Lower leg skin (tissue), 4 donors: ENCODE data around the gene ABCC5. TPM values are rescaled to one million over a fixed set of nuclear protein-coding genes. Genes with fewer than 3 reads are reported as not detected.

Experiments used
- DNase-seq, 2 donors: peaks; one replicate each; pipeline ENCODE4 v3.0.0-alpha.2; 2019; ENCODE audit warnings: low spot score in 2 of 2
- H3K4me3 ChIP-seq: fragments of 200-600 bp; sonication (generic); 2 replicates; pipeline ENCODE4 v1.5.1; 2017; ENCODE audit warnings: mild to moderate bottlenecking, low read depth; ENCODE audit not compliant: poor library complexity, severe bottlenecking
- POLR2A ChIP-seq, 2 donors: fragments of 450-650 bp; IDR thresholded peaks; one replicate each; pipeline ENCODE4 v1.6.1; 2016 to 2017; ENCODE audit warnings: antibody characterized with exemption in 2 of 2, mild to moderate bottlenecking in 1 of 2, moderate library complexity in 1 of 2
- WGBS, 2 donors: methylation state at CpG; one replicate each; pipeline ENCODE4 v1.1.5; 2018; 5-methylcytosine and 5-hydroxymethylcytosine counted together
- intact Hi-C: fragments of 100-400 bp; cut with DNase I; formaldehyde crosslinking; loops from one replicate; pipeline ENCODE4 v1.15.0; 2023; ENCODE audit warnings: low total_unique reads
- total RNA-seq, 4 donors: library from RNA; depleted of rRNA; stranded (reverse); fragments of >200 nt; gene quantifications; one replicate each; pipeline ENCODE4 v1.1.0, GENCODE V29; 2016
- TF ChIP-seq, protein P1 (sequence below), 3 donors: fragments of 450-650 bp; IDR thresholded peaks; one replicate each; pipeline ENCODE4 v1.5.1; 2016; ENCODE audit warnings: antibody characterized with exemption in 3 of 3, mild to moderate bottlenecking in 3 of 3, moderate library complexity in 2 of 3

ABCC5 gene
- total RNA-seq, 4 donors from 2014 or later, result 8.9 to 14.3 (median 11.9) TPM

DNA sequence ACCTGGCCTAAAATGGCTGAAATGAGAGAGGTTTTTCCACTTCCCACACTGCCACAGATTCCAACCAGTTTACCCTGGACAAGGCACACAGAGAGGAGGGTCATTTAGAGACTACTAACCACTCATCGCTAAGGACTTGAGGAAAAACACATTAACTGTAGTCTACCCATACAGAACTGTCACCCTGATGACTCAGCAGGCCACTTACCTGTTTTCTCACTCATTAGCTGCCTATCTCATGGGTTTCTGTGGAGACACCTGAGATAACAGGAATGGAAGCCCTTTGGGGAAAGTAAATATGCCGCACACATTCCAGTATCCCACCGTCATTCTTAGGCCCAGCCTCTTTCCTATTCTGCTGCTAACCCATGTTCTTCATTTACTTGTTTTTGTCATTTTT, 50.0 kb downstream of the ABCC5 start:
- TF ChIP-seq, protein P1, sequence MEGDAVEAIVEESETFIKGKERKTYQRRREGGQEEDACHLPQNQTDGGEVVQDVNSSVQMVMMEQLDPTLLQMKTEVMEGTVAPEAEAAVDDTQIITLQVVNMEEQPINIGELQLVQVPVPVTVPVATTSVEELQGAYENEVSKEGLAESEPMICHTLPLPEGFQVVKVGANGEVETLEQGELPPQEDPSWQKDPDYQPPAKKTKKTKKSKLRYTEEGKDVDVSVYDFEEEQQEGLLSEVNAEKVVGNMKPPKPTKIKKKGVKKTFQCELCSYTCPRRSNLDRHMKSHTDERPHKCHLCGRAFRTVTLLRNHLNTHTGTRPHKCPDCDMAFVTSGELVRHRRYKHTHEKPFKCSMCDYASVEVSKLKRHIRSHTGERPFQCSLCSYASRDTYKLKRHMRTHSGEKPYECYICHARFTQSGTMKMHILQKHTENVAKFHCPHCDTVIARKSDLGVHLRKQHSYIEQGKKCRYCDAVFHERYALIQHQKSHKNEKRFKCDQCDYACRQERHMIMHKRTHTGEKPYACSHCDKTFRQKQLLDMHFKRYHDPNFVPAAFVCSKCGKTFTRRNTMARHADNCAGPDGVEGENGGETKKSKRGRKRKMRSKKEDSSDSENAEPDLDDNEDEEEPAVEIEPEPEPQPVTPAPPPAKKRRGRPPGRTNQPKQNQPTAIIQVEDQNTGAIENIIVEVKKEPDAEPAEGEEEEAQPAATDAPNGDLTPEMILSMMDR (IDR thresholded peaks at IDR 0.05), result no peak
- TF ChIP-seq POLR2A (IDR thresholded peaks at IDR 0.05), result no peak
- DNase-seq, result no peak
- intact Hi-C loops, result no loop called here
- 94 to 100% methylated on average over 3 of the region's 3 CpGs for WGBS, 2 donors
- H3K4me3 ChIP-seq, result no peak overlapping the region

DNA sequence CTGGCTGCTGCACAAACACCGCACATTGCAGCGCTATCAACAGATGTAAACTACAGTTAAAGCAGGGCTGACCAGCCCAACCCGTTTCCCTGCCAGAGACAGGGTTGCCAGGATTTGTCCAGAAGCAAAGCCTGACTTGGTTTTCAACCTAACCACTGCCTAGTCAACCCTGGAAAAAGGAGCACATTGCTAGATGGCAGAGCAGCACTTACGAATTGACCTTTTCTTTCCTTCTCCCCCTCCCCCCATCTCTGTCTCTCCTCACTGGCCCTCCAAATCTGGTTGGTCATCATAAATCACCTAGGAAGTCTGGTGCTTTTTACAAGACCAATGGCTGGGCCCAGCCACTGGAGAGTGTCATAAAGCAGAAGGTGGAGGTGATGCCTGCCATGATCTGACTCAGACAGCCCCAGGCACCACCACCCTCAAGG, 51.3 kb downstream of the ABCC5 start:
- WGBS, 2 donors, result 83 to 87% methylated on average over 4 of the region's 4 CpGs
- intact Hi-C loops, result no loop called here
- TF ChIP-seq, protein P1 (IDR thresholded peaks at IDR 0.05), result no peak
- no peak for TF ChIP-seq POLR2A (IDR thresholded peaks at IDR 0.05)
- no peak overlapping the region for H3K4me3 ChIP-seq
- no peak for DNase-seq

DNA sequence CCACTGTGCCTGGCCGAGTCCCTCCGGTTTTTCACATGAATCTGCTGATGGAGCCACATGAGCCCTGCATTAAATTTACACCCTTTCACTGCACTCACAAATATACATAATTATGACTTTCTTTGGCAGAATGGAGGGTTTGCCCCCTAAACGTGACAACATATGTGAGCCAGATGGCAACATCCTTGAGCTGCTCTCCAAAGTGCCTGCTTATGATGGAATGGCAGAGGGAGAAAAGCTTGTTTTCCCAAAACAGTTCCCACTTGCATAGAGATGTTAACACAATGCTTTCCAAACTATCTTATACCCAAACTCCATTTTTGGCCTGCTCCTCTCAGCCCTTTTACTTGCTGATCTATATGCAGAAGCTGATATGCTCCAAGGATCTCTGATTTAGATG, 54.9 kb downstream of the ABCC5 start:
- TF ChIP-seq, protein P1 (IDR thresholded peaks at IDR 0.05), result no peak
- no peak for TF ChIP-seq POLR2A (IDR thresholded peaks at IDR 0.05)
- H3K4me3 ChIP-seq, result no peak overlapping the region
- no peak for DNase-seq
- intact Hi-C loops, result no loop called here
- 84 to 85% methylated on average over 3 of the region's 3 CpGs for WGBS, 2 donors

DNA sequence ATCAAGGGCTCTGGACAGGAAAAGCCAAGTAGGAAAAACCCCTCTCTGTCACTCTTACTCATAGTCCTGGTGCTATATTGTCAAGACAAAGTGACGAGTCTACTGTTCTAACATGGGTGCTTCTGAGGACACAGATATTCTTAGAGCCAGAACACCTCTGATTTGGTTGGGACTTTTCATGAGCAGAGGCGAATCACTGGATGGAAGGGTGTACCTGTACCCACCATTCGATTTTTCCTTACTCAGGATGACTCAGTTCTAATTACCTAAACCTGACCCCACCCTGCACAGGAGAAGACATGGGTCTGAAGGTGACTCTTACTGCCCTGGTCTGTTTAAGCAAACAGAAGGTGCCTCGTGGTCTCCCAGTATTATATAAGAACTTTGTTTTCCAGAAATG, 58.5 kb downstream of the ABCC5 start:
- no peak for DNase-seq
- WGBS, 2 donors, result 60 to 63% methylated on average over 4 of the region's 4 CpGs
- TF ChIP-seq, protein P1 (IDR thresholded peaks at IDR 0.05), result no peak
- TF ChIP-seq POLR2A (IDR thresholded peaks at IDR 0.05), result no peak
- H3K4me3 ChIP-seq, result no peak overlapping the region
- intact Hi-C loops, result no loop called here

DNA sequence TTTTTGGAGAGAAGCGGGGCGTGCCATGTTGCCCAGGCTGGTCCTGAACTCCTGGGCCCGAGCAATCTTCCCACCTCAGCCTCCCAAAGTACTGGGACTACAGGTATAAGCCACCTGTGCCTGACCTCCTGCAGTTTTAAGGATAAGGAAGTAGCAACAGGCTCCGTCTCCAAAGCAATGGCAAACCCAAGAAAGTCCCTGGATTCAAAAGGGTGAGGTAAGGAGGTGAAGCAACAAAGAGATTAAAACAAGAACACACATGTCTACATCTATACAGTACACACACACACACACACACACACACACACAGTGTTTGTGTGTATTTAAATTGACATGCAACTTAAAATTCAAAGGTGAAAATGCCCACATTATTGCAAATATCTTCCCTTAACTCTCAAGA, 58.9 kb downstream of the ABCC5 start:
- 71 to 82% methylated on average over 4 of the region's 4 CpGs for WGBS, 2 donors
- no peak overlapping the region for H3K4me3 ChIP-seq
- TF ChIP-seq POLR2A (IDR thresholded peaks at IDR 0.05), result no peak
- TF ChIP-seq, protein P1 (IDR thresholded peaks at IDR 0.05), result no peak
- no peak for DNase-seq
- intact Hi-C loops, result no loop called here

DNA sequence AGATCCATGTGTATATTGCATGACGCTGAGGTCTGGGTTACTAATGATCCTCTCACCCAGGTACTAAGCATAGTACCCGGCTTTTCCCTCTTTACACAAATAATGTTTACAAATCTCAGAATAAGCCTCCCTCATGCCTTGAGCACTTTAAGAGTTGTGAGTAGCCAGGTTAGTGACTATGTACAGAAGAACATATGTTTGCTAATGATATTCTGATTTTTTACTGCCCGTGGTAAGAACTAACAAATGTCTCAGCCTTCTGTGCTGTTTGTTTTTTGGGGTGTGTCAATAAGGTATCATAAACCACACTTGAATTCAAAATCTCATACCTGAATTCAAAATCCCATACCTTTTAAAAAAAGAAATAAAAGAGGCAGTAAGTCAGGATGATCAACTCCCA, 59.5 kb downstream of the ABCC5 start:
- DNase-seq, result no peak
- intact Hi-C loops, result no loop called here
- 85 to 87% methylated on average over 3 of the region's 3 CpGs for WGBS, 2 donors

More for the DNA sequence above, 59.5 kb downstream of the ABCC5 start:
- H3K4me3 ChIP-seq, result no peak overlapping the region
- no peak for TF ChIP-seq POLR2A (IDR thresholded peaks at IDR 0.05)
- TF ChIP-seq, protein P1 (IDR thresholded peaks at IDR 0.05), result no peak
